GM12864 (cell line): ENCODE measurements around the gene L3MBTL2.

Source experiments
- DNase-seq: peaks from one replicate; pipeline ENCODE4 v3.0.0-alpha.2; 2011; ENCODE audit warnings: low read depth
- H3K4me3 ChIP-seq: 2 replicates; pipeline ENCODE4 v1.5.1; 2011; ENCODE audit warnings: mild to moderate bottlenecking, low read depth, low read length, control low read depth
- TF ChIP-seq, protein P1 (sequence below): IDR thresholded peaks from 2 replicates; pipeline ENCODE4 v1.5.1; 2011; ENCODE audit warnings: low read depth, mild to moderate bottlenecking, moderate library complexity, low read length, control low read depth, inconsistent platforms; ENCODE audit errors: missing control alignments

L3MBTL2 gene

DNA sequence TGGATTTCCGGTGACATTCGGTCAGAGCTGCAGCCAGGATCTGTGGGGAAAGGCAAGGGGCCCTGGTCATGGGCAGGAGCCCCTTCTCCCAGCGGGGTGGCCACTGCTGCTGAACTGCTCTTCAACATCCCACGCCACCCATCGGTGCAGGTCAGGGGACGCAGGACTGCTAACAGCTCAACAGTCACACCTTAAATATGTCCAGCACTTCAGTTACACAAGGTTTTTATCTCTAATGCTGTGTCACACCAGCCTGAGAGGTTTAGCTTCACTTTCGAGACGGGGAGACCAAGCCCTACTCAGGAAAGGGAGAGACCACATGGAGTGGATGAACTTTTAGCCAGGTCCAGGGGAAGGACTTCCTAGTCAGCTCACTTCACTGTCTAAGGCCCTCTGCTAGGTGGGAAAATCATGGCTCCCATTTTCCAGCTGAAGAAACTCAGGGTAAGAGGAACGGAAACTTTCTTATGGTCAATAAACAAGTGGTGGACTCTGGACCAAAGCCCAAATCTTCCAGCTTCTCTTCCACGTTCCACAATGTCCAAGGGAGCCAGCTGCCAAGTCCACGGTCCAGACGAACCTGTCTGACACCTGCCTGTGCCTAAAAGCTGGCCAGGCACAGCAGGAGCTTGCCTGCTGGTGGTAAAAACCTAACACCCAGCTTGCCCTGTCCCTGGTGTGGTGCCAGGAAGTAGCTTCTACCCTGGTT is 56.6 kb downstream of the L3MBTL2 start:
- TF ChIP-seq, protein P1, sequence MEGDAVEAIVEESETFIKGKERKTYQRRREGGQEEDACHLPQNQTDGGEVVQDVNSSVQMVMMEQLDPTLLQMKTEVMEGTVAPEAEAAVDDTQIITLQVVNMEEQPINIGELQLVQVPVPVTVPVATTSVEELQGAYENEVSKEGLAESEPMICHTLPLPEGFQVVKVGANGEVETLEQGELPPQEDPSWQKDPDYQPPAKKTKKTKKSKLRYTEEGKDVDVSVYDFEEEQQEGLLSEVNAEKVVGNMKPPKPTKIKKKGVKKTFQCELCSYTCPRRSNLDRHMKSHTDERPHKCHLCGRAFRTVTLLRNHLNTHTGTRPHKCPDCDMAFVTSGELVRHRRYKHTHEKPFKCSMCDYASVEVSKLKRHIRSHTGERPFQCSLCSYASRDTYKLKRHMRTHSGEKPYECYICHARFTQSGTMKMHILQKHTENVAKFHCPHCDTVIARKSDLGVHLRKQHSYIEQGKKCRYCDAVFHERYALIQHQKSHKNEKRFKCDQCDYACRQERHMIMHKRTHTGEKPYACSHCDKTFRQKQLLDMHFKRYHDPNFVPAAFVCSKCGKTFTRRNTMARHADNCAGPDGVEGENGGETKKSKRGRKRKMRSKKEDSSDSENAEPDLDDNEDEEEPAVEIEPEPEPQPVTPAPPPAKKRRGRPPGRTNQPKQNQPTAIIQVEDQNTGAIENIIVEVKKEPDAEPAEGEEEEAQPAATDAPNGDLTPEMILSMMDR, result no peak

DNA sequence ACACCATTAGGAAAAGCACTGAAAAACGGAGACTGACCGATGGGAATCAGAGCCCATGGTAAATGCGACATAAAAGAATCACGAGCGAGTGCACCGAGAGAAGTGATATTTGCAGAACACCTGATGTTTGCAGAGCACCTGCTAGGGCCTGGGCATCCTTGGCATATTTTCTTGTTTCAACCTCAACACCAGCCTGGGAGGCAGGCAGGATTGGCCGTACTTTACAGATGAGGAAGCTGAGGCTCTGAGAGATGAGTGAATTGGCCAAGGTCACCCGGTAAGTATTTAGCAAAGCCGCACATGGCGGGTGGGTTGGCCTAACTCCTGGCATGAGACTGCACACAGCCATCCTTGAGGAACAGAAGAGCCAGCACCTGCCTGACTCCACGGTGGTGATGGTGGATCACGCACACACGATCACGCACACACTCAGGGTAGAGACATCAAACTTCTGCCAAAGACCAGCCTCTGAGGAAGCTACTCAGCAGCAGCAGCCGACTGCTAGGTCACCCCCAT is 57.2 kb downstream of the L3MBTL2 start:
- no peak for DNase-seq
- TF ChIP-seq, protein P1, result no peak
- no peak overlapping the region for H3K4me3 ChIP-seq

More for the DNA sequence above, 56.6 kb downstream of the L3MBTL2 start:
- DNase-seq, result no peak
- H3K4me3 ChIP-seq, result no peak overlapping the region

DNA sequence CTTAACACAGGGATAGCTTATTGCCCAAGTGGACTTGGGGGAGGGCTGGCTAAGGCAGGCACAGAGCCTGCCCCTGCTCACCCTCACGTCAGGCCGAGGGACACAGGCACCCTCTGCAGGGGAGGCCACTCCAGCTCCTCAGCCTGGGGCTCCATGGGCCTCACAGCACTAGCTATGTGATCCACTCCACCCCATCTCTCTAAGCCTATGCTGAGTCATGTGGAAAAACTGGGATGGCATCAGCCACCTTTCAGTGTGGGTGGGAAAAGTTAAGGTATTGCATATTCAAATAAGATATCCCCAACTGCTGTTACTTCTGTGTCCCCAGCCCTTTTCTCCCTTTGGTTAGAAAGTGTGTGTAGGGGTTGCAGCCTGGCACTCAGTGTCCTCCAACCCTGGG is 58.6 kb downstream of the L3MBTL2 start:
- no peak for DNase-seq
- H3K4me3 ChIP-seq, result no peak overlapping the region
- TF ChIP-seq, protein P1, result no peak

DNA sequence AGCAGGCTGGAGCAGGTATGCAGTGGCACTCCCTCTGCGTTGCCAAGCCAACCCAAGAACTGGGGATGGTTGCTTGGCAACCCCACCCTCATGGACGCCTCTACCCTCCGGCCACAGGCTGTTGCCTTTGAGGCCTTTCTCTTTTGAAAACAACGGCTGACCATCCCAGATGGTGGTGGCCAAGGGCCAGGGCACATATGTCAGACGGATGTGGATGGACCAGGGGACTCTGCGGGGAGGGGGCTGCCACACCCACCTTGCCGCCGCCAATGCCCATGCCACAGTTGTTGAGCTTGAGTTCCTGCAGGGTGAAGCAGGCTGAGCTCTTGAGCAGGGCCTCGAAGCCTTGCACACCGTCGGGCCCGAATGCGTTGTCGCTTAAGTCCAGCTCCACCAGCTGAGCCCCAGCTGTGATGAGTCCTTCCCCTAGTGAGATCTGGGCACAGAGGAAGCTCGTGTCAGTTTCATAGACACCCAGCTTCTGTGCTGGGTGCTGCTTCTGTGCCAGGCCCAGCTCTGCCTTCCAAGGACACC is 59.4 kb downstream of the L3MBTL2 start:
- H3K4me3 ChIP-seq, result no peak overlapping the region
- no peak for DNase-seq

DNA sequence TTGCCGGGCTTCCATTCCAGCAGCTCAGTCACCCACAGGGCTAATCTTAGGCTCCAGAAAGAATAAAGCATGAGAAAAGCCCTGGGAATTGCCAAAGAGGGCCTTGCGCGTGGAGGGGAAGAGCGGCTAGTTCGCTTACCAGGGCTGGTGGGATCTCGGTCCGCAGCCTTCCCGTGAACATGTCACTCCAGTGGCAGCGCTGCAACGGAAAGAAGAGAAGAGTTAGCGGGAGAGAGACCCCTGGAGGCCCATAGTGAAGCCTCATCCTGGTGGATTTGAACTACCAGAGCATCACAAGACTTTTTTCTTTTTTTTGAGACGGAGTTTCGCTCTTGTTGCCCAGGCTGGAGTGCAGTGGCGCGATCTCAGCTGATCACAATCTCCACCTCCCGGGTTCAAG is 62.8 kb downstream of the L3MBTL2 start:
- no peak for DNase-seq
- no peak overlapping the region for H3K4me3 ChIP-seq
- TF ChIP-seq, protein P1, result no peak

More for the DNA sequence above, 59.4 kb downstream of the L3MBTL2 start:
- TF ChIP-seq, protein P1, result no peak

DNA sequence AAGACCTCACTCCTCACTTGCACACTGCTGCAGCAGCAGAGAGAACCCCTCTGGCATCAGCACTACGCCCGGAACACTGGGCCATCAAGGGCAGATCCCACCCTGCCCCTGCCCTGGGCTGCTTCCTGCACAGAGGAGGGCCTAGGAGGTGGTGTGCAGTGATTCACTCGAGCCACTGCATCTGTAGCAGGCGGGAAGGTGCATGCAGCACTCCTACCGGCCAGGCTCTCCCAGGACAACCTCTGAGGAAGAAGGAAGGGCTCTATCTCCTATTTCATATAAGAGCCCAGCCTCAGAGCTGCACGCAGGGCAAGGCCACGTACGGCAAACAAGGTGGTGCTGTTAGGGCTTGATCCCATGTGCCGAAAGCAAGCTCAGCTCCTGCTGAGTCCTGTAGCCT is 66.7 kb downstream of the L3MBTL2 start:
- no peak for DNase-seq
- H3K4me3 ChIP-seq, result no peak overlapping the region
- TF ChIP-seq, protein P1, result no peak
